OCI-LY7 (cell line): ENCODE measurements around the gene ALOX5AP.

ENCODE experiments used
- CTCF ChIP-seq: fragments of 200-600 bp; sonication (generic); conservative IDR thresholded peaks from 2 replicates; pipeline ENCODE4 v1.5.1; 2014; ENCODE audit warnings: mild to moderate bottlenecking, antibody characterized with exemption, low read length, moderate library complexity, mixed read lengths
- EZH2phosphoT487 ChIP-seq: fragments of 200-600 bp; sonication (generic); IDR thresholded peaks from 2 replicates; pipeline ENCODE4 v1.6.1; 2018; ENCODE audit warnings: low read depth, borderline replicate concordance, mild to moderate bottlenecking, mixed run types, antibody characterized with exemption, low read length, moderate library complexity, mixed read lengths

GRCh38 chr13:30724778-30725177 is 10.6 kb upstream of the ALOX5AP start:
- TF ChIP-seq CTCF (no peak), EZH2phosphoT487 (no peak)
